OCI-LY3 (cell line): Measurements from ENCODE around the gene RXRA.

Experiments
- CTCF ChIP-seq: fragments of 200-600, 300-600 bp; sonication (generic); IDR thresholded peaks from 2 replicates; pipeline ENCODE4 v1.5.1; 2014; ENCODE audit warnings: antibody characterized with exemption, low read length, low read depth
- EZH2phosphoT487 ChIP-seq: fragments of 200-600 bp; shearing (Covaris generic); IDR thresholded peaks from 2 replicates; pipeline ENCODE4 v1.6.1; 2018; ENCODE audit warnings: antibody characterized with exemption, mixed run types, low read depth

GRCh38 chr9:134278974-134279640 lies 47.1 kb upstream of the RXRA start:
- TF ChIP-seq CTCF (no peak), EZH2phosphoT487 (no peak)
